ENCODE data around the gene DPPA3.
"Not testable (repeated sequence)": the region's sequence is repeated elsewhere in the genome, so short reads cannot be mapped to it uniquely, and the experiment has no call there.

The DPPA3 gene

DNA sequence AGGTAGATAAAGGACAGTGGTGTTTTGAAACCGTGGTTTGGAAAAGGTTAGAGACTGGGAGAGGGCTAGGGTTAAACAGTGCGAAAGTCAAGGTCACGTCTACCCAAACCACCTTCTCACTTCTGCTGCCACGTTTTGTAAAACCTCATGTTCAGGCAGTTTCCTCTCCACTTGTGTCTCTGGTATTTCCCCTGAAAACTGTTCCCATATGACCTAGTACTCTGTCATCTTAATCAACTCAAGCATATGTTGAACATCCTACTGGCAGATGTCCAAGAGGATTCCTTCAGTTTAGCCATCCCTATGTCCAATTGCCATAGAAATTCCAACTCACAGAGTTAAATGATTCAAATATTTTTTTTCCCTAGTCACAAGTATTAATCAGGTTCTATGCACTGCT, 18.5 kb downstream of the DPPA3 start:
- in situ Hi-C loops (cut with HindIII; ENCODE audit: low sequenced_read_pairs) = no loop called here

DNA sequence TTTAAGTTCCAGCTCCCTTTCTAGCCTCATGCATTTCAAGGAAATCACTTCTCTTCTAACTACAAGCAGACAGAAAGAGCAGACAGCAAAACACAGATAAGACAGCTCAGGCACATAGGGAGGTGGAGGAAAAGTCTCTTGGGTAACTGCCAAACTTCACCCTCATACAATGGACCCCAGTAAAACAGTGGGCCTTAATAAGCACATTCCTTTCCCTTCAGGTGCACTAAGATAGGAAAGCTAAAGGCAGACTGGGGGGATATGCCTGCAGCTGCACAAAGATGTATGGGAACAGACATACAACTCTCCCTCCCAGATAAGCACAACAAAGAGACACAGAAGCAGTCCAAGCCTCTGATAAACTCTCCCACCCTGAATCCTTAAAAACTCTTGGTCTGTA, 19.8 kb downstream of the DPPA3 start:
- in situ Hi-C loops (cut with HindIII; ENCODE audit: low sequenced_read_pairs) = not testable (repeated sequence)

DNA sequence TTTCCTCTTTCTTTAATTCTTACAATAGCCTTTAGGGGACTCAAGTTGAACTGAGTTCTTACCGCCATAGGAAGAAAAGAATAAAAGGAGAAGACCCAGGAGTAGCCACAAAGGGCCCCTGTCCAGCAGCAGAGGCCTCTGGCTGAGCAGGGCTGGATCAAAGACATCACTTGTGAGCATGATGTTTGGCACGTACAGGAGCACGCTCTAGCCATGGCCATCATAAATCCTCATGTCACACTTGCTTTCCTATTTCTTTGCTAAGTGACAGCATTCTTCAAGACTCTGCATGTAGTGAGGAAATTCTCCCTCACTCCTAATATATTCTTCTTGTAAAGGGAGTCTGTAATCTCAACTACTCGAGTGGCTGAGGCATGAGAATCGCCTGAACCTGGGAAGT, 20.3 kb downstream of the DPPA3 start:
- in situ Hi-C loops (cut with HindIII; ENCODE audit: low sequenced_read_pairs) = no loop called here

DNA sequence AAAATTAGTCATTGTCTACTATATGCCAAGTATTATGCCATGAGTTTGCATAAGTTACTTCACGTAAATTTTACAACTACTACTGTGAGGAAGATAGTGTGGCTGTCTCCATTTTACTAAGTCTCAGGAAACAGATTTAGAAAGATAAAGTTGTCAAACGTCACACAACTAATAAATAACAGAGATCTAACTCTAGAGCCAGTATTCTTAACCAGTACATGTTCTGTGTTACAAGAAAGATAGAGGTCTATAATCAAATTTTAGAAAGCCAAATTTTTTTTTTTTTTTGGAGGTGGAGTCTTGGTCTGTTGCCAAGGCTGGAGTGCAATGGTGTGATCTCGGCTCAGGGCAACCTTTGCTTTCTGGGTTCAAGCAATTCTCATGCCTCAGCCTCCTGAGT, 21.8 kb downstream of the DPPA3 start:
- in situ Hi-C loops (cut with HindIII; ENCODE audit: low sequenced_read_pairs) = no loop called here

DNA sequence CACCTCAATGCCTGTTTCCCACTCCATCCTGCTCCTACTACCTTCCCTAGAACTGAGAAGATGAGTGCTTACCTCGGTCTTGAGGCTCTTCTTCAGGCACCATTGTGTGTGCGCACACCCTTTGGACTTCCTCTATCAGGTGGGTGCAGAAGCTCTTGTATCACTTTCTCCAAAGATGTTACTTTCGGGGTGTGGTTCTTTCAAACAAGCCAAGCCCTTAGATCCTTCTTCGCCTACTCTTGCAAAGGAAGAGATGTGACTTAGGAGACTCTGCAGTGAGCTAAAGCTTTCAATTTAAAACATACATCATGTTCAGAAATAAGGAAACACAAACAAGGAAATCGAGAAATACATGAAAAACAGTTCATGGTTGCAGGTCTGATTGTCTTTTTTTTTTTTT, 36.0 kb downstream of the DPPA3 start, which contains the start of gene CLEC4C:
TSS of gene CLEC4C (minus strand) at position 130 of the 400 bp plus-strand sequence. CDS start at position 103, 27 bp downstream.
- in situ Hi-C loops (cut with HindIII; ENCODE audit: low sequenced_read_pairs) = no loop called here

DNA sequence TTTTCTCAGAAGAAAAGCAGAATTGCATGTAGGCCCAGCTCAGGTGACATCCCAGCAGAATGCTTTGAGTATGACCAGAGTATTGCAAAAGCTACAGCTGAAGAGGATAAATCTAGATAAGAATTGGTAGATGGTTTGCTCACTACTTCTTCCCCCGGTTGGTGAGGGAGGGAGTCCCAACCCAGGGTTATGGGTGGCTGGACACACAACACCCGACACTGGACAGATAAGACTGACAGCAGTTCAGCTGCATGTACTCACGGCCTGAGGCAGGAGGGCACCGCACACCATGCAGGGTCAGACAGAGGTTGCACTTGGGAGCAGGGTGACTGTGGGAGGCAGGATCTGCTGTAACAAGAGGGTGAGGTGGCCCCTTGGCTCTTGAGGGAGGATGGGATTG, 37.6 kb downstream of the DPPA3 start:
- in situ Hi-C loops (cut with HindIII; ENCODE audit: low sequenced_read_pairs) = no loop called here

DNA sequence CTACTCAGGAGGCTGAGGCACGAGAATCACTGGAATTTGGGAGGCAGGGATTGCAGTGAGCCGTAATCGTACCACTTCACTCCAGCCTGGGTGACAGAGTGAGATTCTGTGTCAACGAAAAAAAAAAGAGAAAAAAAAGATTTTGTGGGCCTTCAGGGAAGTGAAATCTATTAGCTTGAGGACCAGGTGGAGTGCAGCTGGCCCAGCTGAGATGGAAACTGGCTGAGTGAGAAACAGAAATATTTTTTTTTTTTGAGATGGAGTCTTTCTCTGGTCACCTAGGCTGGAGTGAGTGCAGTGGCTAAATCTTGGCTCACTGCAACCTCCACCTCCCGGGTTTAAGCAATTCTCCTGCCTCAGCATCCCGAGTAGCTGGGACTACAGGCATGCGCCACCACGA, 38.2 kb downstream of the DPPA3 start:
- in situ Hi-C loops (cut with HindIII; ENCODE audit: low sequenced_read_pairs) = no loop called here

DNA sequence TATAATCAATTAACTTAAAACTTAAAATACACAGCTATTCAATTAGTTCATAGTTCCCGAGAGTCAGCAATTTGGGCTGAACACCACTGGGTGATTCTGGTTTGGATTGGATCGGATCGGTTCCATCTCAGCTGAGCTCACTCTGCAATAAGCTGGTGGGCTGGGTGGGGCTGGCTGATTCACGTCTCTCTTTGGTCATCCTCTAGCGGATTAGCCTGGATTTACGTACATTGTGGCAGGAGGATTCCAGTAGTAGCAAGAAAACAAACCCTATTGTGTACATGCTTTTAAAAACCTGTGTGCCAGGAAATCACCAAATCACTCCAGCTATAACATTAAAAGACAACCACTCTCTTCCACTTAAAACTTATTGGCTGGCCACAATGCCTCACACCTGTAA, 39.1 kb downstream of the DPPA3 start:
- in situ Hi-C loops (cut with HindIII; ENCODE audit: low sequenced_read_pairs) = no loop called here

DNA sequence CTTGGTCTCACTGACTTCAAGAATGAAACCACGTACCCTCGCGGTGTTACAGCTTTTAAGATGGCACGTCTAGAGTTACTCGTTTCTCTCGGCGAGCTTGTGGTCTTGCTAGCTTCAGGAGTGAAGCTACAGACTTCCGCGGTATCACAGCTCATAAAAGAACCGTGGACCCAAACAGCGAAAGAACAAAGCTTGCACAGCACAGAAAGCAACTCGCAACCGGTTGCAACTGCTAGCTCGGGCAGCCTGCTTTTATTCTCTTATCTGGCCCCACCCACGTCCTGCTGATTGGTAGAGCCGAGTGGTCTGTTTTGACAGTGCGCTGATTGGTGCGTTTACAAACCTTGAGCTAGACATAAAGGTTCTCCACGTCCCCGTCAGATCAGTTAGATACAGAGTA, 40.2 kb downstream of the DPPA3 start:
- in situ Hi-C loops (cut with HindIII; ENCODE audit: low sequenced_read_pairs) = no loop called here

DNA sequence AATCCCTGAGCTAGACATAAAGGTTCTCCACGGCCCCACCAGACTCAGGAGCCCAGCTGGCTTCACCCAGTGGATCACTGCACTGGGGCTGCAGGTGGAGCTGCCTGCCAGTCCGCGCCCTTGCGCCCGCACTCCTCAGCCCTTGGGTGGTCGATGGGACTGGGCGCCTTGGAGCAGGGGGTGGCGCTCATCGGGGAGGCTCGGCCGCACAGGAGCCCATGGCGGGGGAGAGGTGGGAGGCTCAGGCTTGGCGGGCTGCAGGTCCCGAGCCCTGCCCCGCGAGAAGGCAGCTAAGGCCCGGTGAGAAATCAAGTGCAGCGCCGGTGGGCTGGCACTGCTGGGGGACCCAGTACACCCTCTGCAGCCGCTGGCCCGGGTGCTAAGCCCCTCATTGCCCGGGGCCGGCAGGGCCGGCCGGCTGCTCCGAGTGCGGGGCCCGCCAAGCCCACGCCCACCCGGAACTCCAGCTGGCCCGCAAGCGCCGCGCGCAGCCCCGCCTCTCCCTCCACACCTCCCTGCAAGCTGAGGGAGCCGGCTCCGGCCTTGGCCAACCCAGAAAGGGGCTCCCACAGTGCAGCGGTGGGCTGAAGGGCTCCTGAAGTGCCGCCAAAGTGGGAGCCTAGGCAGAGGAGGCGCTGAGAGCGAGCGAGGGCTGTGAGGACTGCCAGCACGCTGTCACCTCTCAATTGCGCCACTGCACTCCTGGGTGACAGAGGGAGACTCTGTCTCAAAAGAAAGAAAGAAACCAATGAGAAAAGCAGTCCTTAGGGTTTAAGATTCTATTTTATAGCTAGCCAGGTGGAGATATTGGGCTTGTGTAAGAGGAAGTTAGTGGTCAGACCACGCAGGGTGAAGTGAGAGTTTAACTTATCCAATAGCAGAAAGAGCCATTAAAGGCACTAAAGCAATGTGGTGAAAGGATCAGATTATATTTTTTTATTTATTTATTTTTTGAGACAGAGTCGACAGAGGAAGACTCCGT, 41.0 kb downstream of the DPPA3 start:
- in situ Hi-C loops (cut with HindIII; ENCODE audit: low sequenced_read_pairs) = not testable (repeated sequence)

DNA sequence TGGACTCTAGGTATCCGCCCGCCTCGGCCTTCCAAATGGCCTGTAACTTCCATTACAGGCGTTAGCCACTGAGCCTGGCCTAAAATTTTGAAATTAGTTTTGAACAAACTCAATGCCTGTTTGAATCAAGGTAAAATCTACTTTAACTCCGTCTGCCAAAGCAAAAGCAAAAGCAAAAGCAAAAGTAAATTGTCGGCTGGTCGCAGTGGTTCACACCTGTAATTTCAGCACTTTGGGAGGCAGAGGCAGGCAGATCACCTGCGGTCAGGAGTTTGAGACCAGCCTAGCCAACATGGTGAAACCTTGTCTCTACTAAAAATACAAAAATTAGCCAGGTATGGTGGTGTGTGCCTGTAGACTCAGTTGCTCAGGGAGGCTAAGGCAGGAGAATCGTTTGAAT, 44.4 kb downstream of the DPPA3 start:
- in situ Hi-C loops (cut with HindIII; ENCODE audit: low sequenced_read_pairs) = not testable (repeated sequence)

DNA sequence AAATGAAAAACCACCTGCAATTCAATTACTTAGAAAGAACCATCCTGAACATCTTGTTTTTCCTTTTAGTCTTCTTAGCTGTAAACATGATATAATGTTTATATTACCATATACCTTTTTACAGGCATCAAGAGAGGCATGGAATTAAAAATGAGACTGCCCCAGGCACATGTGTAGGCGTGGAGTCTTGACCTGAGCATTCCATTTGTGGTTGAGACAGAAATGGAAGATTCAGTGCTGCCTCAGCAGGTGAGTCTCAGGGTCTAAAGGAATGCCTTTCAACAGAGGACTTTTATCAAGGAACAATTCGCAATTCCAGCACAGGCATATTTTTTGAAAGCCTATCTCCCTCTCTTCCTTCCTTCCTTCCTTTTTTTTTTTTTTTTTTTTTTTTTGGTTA, 45.8 kb downstream of the DPPA3 start:
- in situ Hi-C loops (cut with HindIII; ENCODE audit: low sequenced_read_pairs) = no loop called here

DNA sequence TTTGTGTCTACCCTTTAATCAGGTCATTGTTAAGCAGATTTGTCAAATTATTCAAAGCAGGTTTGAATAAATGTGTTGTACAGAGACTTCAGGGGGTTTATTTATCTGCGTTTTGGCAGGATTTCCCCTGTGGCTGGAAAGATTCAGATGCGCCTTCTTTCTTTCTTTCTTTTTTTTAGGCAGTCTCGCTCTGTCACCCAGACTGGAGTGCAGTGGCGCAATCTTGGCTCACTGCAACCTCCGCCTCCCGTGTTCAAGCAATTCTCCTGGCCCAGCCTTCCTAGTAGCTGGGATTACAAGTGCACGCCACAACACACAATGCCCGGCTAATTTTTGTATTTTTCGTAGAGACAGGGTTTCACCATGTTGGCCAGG, 47.5 kb downstream of the DPPA3 start:
- in situ Hi-C loops (cut with HindIII; ENCODE audit: low sequenced_read_pairs) = no loop called here
